Measurements from ENCODE around the gene GPBP1.

DNA sequence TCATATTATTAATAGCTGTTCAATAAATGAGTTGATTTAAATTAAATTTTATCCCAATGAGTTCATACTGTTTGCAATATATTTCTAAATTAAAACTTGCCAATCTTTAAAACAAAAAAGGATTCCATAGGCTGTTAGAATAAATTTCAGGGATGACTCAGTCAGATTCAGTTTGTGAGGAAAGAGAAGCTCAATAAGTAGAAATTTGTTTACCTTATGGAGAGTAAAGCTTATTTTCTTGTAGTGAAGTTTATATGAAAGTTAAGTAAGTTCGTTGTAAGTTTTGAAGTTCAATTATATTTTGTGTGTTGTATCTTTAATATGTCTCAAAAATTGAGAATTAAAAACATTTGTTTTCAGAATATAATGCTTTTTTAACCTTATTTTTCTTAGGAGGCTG, 29.0 kb downstream of the GPBP1 start:
- TF ChIP-seq, protein P1, sequence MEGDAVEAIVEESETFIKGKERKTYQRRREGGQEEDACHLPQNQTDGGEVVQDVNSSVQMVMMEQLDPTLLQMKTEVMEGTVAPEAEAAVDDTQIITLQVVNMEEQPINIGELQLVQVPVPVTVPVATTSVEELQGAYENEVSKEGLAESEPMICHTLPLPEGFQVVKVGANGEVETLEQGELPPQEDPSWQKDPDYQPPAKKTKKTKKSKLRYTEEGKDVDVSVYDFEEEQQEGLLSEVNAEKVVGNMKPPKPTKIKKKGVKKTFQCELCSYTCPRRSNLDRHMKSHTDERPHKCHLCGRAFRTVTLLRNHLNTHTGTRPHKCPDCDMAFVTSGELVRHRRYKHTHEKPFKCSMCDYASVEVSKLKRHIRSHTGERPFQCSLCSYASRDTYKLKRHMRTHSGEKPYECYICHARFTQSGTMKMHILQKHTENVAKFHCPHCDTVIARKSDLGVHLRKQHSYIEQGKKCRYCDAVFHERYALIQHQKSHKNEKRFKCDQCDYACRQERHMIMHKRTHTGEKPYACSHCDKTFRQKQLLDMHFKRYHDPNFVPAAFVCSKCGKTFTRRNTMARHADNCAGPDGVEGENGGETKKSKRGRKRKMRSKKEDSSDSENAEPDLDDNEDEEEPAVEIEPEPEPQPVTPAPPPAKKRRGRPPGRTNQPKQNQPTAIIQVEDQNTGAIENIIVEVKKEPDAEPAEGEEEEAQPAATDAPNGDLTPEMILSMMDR (IDR thresholded peaks at IDR 0.05; ENCODE audit: low read length), result no peak
- TF ChIP-seq EZH2phosphoT487 (IDR thresholded peaks at IDR 0.05; ENCODE audit: low read length) (no peak), EZH2 (optimal IDR thresholded peaks at IDR 0.05; ENCODE audit: low read depth, low read length) (no peak)
